Transverse colon (tissue), 4 donors: Measurements from ENCODE around the gene GRXCR1. TPM values are rescaled to one million over a fixed set of nuclear protein-coding genes. Genes with fewer than 3 reads are reported as not detected.

ENCODE experiments used
- DNase-seq: peaks from one replicate; pipeline ENCODE4 v3.0.0-alpha.2; 2019
- H3K27ac ChIP-seq, 4 donors: fragments of 200-600 bp; sonication (generic); 2 replicates each; pipeline ENCODE4 v1.5.1; 2016 to 2018; ENCODE audit warnings: inconsistent platforms in 4 of 4
- H3K27me3 ChIP-seq: fragments of 200-600 bp; sonication (generic); 2 replicates; pipeline ENCODE4 v1.5.1; 2017; ENCODE audit warnings: inconsistent platforms
- H3K36me3 ChIP-seq, 4 donors: fragments of 200-600 bp; sonication (generic); 2 replicates each; pipeline ENCODE4 v1.5.1; 2017 to 2019; ENCODE audit warnings: inconsistent platforms in 4 of 4
- H3K4me1 ChIP-seq, 4 donors: fragments of 200-600 bp; sonication (generic); 2 replicates each; pipeline ENCODE4 v1.5.1; 2017 to 2020; ENCODE audit warnings: inconsistent platforms in 4 of 4
- H3K4me3 ChIP-seq, 4 donors: fragments of 200-600 bp; sonication (generic); 1 replicate in 1 of 4; 2 replicates in 3 of 4; pipeline versions ENCODE4 v1.5.1 to v1.6.1; 2017 to 2019; ENCODE audit warnings: inconsistent platforms in 4 of 4
- H3K9me3 ChIP-seq, 2 donors: fragments of 200-600 bp; sonication (generic); 2 replicates each; pipeline ENCODE4 v1.5.1; 2017 to 2019; ENCODE audit warnings: inconsistent platforms in 2 of 2
- CTCF ChIP-seq, 5 experiments: fragments of 200-600 bp in 3 of 5; fragments of 450-650 bp in 2 of 5; sonication (generic) in 3 of 5; IDR thresholded peaks; 1 replicate in 2 of 5; 2 replicates in 3 of 5; pipeline ENCODE4 v1.5.1; 2016 to 2017; ENCODE audit warnings: antibody characterized with exemption in 5 of 5, inconsistent platforms in 3 of 5, mild to moderate bottlenecking in 2 of 5, moderate library complexity in 1 of 5
- EP300 ChIP-seq: sonication (generic); formaldehyde crosslinking; IDR thresholded peaks from one replicate; pipeline ENCODE4 v1.6.1; 2017; ENCODE audit warnings: antibody characterized with exemption, low read depth
- POLR2A ChIP-seq: fragments of 450-650 bp; IDR thresholded peaks from one replicate; pipeline ENCODE4 v1.6.1; 2016; ENCODE audit warnings: antibody characterized with exemption, mild to moderate bottlenecking, moderate library complexity
- POLR2AphosphoS5 ChIP-seq, 3 donors: sonication (generic); formaldehyde crosslinking; IDR thresholded peaks; one replicate each; pipeline ENCODE4 v1.6.1; 2016; ENCODE audit warnings: antibody characterized with exemption in 3 of 3
- WGBS, 2 donors: methylation state at CpG; one replicate each; pipeline ENCODE4 v1.1.5; 2018; ENCODE audit warnings: low coverage in 1 of 2; 5-methylcytosine and 5-hydroxymethylcytosine counted together
- in situ Hi-C, 4 donors: fragments of 200-750 bp; cut with MboI; loops; one replicate each; pipeline versions ENCODE4 v1.15.0 to v1.15.1; 2017; ENCODE audit warnings: low sequenced_read_pairs in 3 of 4, low pct_ligation_motif_present in 1 of 4, low pct_unique_long_range_greater_than_20kb in 1 of 4
- intact Hi-C: fragments of 100-400 bp; cut with DNase I; formaldehyde crosslinking; loops from one replicate; pipeline ENCODE4 v1.15.1; 2023; ENCODE audit warnings: low total_unique reads
- total RNA-seq, 4 donors: library from RNA; depleted of rRNA; stranded (reverse); fragments of >200 nt; gene quantifications; one replicate each; pipeline ENCODE4 v1.1.0, GENCODE V29; 2016

The GRXCR1 gene
- total RNA-seq, 4 donors from 2014 or later = not detected

- no peak for DNase-seq
- Histone ChIP-seq H3K4me1 (peaks cover 0 to 5% (median 0%) of the 10 kb centered on the region in 4 donors), H3K27me3 (no peaks in the 10 kb centered on the region), H3K9me3 (no peaks in the 10 kb centered on the region), H3K4me3 (no peak overlapping the region), H3K27ac (no peak overlapping the region), H3K36me3 (no peaks in the 10 kb centered on the region)
- intact Hi-C loops (no loop called here), in situ Hi-C loops (no loop called here)
- WGBS, 2 donors = 91% methylated on average over 5 of the region's 5 CpGs; no CpG with 5 or more reads in 1 of the 2 donors
- TF ChIP-seq CTCF (IDR thresholded peaks at IDR 0.05) (no peak), POLR2AphosphoS5 (IDR thresholded peaks at IDR 0.05) (no peak), POLR2A (no peak), EP300 (no peak)
Observed at GRCh38 chr4:42904986-42905385, 12.5 kb downstream of the GRXCR1 start.

GRCh38 chr4:42905591-42905990 is 13.1 kb downstream of the GRXCR1 start:
- Histone ChIP-seq H3K36me3 (no peaks in the 10 kb centered on the region), H3K9me3 (no peaks in the 10 kb centered on the region), H3K4me1 (peaks cover 0 to 5% (median 0%) of the 10 kb centered on the region in 4 donors), H3K27me3 (no peaks in the 10 kb centered on the region), H3K27ac (no peak overlapping the region), H3K4me3 (no peak overlapping the region)
- TF ChIP-seq POLR2AphosphoS5 (IDR thresholded peaks at IDR 0.05) (no peak), CTCF (IDR thresholded peaks at IDR 0.05) (no peak), POLR2A (no peak), EP300 (no peak)
- in situ Hi-C loops (no loop called here), intact Hi-C loops (no loop called here)
- no peak for DNase-seq
- 92% methylated on average over 3 of the region's 3 CpGs for WGBS, 2 donors

DNA sequence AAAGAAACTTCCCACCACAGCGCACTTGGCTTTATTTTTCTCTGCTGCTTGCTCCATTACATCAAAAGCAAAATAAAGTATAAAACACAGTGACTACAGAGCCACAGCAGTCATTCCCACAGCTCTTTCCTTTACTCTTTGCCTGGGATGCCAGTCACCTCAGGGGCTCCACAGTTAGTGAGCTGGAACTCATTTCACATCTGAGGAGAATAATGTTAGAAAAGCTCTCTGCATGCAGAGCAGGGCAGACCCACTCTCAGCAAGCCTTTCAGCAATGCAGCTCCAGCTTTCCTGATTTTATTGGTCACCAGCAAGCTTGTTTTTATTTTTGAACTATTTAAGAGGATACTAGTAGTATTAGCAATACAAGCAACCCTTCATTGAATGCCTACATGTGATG is 13.8 kb downstream of the GRXCR1 start:
- Histone ChIP-seq H3K4me3 (no peak overlapping the region), H3K27ac (no peak overlapping the region), H3K9me3 (no peaks in the 10 kb centered on the region), H3K36me3 (no peaks in the 10 kb centered on the region), H3K4me1 (peaks cover 0 to 5% (median 0%) of the 10 kb centered on the region in 4 donors), H3K27me3 (no peaks in the 10 kb centered on the region)
- intact Hi-C loops (no loop called here), in situ Hi-C loops (no loop called here)
- no peak for DNase-seq
- no peak for TF ChIP-seq CTCF (IDR thresholded peaks at IDR 0.05)
- no peak for TF ChIP-seq POLR2A
- no peak for TF ChIP-seq POLR2AphosphoS5 (IDR thresholded peaks at IDR 0.05)
- TF ChIP-seq EP300 = no peak
- 91% methylated on average over 1 of the region's 1 CpG for WGBS, 2 donors

GRCh38 chr4:42906891-42907759 is 14.6 kb downstream of the GRXCR1 start:
- Histone ChIP-seq H3K4me1 (peaks cover 0 to 5% (median 0%) of the 10 kb centered on the region in 4 donors), H3K27ac (peak overlapping the region in 2 of 4 donors; percentile 2 to 6), H3K9me3 (no peaks in the 10 kb centered on the region), H3K4me3 (no peak overlapping the region), H3K36me3 (no peaks in the 10 kb centered on the region), H3K27me3 (no peaks in the 10 kb centered on the region)
- TF ChIP-seq POLR2AphosphoS5 (IDR thresholded peaks at IDR 0.05) (no peak), CTCF (IDR thresholded peaks at IDR 0.05) (no peak), EP300 (no peak), POLR2A (no peak)
- peak; percentile 25 for DNase-seq
- WGBS, 2 donors = 25 to 36% methylated on average over 4 to 6 of the region's 6 CpGs
- intact Hi-C loops = no loop called here
- in situ Hi-C loops = no loop called here
